Activated CD4-positive, alpha-beta T cell treated with anti-CD3 and anti-CD28 coated beads for 24 hours (primary cell): ENCODE measurements around the gene CADM1.
"Not testable (repeated sequence)": the region's sequence is repeated elsewhere in the genome, so short reads cannot be mapped to it uniquely, and the experiment has no call there.

Experiments used
- DNase-seq, 2 donors: peaks; one replicate each; pipeline ENCODE4 v3.0.0-alpha.2; 2020; ENCODE audit warnings: low read depth in 2 of 2

The CADM1 gene

DNA sequence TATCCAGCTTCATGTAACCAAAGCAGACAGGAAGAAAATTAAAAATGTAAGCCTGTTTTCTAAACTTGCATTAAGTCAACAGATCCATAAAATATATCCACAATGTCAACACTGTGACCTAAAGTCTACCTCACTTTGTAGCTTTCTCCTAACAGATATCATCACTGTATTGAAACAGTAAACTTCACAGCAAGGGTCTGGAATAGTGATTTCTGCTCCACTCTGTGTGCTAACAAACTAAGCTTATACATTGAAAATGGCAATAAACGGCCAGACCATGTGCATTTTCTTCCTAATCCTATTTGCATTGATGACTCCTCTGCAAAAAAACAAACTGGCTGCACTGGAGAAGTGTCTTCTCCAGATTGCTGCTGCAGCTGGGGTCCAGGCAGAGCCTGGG, 26.8 kb downstream of the CADM1 start:
- DNase-seq, result no peak

GRCh38 chr11:115476463-115477286, 27.5 kb downstream of the CADM1 start:
- no peak for DNase-seq

- DNase-seq, result no peak
Measured at GRCh38 chr11:115475564-115475963, 28.7 kb downstream of the CADM1 start.

GRCh38 chr11:115474306-115474705, 29.9 kb downstream of the CADM1 start:
- not testable (repeated sequence) for DNase-seq

GRCh38 chr11:115473167-115473566, 31.0 kb downstream of the CADM1 start:
- no peak for DNase-seq

- DNase-seq, result no peak
Measured at GRCh38 chr11:115471367-115471766, 32.8 kb downstream of the CADM1 start.

- no peak for DNase-seq
Measured at GRCh38 chr11:115470928-115471327, 33.3 kb downstream of the CADM1 start.

- no peak for DNase-seq
Measured at GRCh38 chr11:115469361-115469760, 34.9 kb downstream of the CADM1 start.

- DNase-seq, result no peak
Measured at GRCh38 chr11:115466122-115466521, 38.1 kb downstream of the CADM1 start.

GRCh38 chr11:115464269-115464668, 39.9 kb downstream of the CADM1 start:
- no peak for DNase-seq

DNA sequence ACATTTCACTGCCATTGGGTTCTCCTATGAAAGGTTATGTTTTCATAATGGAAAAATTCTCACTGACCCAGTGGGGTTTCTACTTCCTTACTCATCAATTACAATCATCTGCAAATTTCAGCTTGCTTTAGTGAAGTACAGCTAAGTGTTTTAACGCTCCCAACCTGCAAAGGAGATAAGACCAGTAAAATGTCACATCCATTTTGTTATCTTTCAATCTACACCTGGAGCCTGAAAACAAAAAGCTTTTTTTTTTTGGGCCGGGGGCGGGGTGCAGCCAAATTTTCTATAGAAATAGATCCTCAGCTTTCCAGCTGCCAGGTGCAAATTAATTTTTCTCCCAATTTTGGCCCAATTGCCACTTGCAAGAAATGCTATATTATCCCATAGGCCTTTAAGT, 40.6 kb downstream of the CADM1 start:
- DNase-seq, result no peak

DNA sequence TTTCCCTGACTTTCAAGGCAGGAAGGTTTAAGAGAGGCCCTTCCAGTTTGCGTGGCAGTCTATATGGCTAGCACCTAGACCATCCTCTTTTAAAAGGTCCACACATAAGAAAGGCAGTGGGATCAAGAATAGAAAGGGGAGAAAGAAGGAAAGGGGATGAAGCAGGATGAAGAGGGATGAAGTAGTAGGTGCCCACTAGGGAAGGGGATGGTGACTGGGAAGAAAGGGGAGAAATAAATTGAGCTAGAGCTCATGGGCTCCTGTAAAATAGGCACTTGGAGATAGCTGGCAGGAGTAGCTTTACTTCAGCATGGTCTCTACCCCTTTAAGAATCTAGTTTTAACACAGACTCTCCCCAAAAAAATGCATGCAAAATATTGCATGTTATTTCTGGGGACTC, 41.5 kb downstream of the CADM1 start:
- no peak for DNase-seq

- no peak for DNase-seq
Measured at GRCh38 chr11:115462004-115462541, 42.1 kb downstream of the CADM1 start.

GRCh38 chr11:115460512-115460911, 43.7 kb downstream of the CADM1 start:
- DNase-seq, result no peak

DNA sequence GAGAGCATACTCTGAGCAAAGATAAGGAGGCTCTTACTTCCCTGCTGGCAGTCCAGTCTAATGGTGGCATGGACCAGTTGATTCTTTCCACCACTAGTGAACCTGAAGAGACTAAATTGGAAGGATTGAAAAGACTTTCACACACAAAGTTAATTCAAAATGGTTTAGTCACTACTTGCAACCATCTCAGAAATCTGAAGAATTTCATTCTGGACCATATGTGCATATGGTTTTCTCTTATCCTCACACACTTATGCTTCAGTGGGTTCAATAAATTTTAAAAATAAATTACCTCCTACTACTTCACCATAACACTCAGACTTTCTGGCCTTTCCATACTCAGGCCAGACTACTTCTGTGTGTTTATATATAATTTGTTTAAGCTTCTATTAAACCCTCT, 44.7 kb downstream of the CADM1 start:
- no peak for DNase-seq

GRCh38 chr11:115458877-115459276, 45.3 kb downstream of the CADM1 start:
- no peak for DNase-seq

GRCh38 chr11:115456019-115456418, 48.2 kb downstream of the CADM1 start:
- DNase-seq, result no peak

DNA sequence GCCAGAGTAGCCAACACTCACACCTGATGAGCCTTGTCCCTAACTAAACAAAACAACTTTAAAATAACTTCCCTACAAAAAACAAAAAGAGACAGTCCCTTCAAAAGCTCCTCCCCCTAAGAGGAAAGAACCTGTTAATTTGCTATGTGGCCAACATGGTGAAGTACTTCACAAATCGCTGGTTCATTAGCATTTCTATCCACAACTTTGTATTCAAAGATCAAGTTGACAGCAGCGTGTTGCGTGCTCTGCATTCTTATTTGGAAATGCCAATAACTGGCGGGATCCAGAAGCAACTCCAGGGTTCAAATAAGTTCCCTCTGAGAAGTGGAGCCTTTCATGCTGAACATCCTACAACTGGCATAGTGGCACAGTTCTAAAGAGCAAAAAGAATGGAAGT, 48.6 kb downstream of the CADM1 start:
- DNase-seq, result no peak

DNA sequence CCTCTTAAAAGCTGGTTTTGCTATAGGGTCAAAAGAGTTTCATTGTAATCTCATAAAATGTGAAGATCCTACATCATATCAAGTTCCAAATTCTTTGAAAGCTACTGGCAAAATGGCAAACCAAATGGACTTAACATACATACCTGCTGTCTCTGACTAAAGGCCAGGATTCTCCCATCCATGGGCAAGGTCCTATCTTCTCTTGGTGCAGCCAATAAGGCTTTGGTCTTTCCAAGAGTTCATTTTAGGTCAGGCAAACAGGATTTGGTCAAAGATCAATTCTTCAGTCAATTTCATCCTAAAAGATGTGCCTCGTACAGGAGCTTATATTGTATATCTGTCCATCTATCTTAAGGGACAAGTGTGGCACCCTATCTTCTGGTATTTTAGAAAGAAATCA, 49.7 kb downstream of the CADM1 start:
- no peak for DNase-seq

DNA sequence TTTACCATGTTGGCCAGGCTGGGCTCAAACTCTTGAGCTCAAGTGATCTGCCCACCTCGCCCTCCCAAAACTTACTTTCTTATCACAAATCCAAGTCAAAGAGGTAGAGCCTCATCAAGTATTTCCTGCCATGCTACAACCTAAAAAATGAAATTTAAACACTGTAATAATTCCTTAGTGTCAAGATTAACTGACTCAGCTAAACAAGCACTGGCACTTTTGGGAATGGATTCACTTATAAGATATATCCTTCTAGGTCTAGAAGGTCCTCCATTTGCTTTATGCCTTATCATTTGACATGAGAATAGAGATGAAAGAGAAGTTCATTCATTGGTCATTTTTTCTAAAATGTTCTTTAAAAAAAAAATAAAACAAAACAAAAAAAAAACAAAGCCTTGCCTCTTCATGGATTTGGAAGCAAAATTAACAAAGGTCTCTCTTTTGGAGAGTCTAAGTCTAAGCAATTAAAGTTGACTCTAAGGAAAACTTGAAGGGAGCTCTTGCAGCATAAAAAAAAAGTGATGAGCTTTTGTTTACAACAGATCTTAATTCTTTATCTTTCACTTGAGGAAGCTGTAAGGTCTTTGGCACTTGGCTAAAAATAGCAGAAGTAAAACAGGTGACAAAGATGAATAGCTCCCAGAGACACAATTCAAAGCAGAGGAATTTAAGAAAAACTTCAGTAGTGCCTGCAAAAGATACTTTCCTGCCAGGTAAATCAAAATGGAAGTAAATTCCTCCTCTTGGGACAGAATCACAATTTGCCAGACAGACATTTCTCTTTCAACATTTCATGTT, 50.3 kb downstream of the CADM1 start:
- DNase-seq, result no peak

DNA sequence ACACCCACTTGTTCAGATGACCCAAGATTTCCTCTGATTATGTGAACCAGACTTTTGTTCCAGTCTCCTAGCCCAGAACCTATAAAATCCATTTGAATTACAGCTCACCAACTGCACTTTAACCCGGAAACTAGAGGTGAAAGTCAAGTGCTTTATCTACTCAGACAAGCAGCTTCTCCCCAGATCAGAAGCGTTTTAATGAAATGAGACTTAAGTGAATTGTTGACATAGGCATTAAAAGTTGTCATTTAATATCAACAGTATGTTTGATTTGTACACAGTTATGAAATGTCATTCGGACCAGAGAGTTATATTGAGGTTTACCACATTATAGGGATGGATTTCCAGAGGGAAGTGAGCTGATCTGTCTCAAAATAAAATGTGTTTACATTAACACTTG, 52.0 kb downstream of the CADM1 start:
- DNase-seq, result no peak

GRCh38 chr11:115450519-115450918, 53.7 kb downstream of the CADM1 start:
- DNase-seq, result no peak
